NCI-H1092 treated with DMSO at 0.1 percent for 48 hours (cell line): Measurements from ENCODE around the gene MPV17.

Experiments
- DNase-seq: peaks from one replicate; lab custom pipeline; 2025; lab: John Stamatoyannopoulos, UW

MPV17 gene

GRCh38 chr2:27264753-27265535 is 58.0 kb downstream of the MPV17 start:
- peak; percentile 50 for DNase-seq

- no peak for DNase-seq
Observed at GRCh38 chr2:27264253-27264752, 58.6 kb downstream of the MPV17 start.

- no peak for DNase-seq
Observed at GRCh38 chr2:27263287-27264252, 59.3 kb downstream of the MPV17 start.

DNA sequence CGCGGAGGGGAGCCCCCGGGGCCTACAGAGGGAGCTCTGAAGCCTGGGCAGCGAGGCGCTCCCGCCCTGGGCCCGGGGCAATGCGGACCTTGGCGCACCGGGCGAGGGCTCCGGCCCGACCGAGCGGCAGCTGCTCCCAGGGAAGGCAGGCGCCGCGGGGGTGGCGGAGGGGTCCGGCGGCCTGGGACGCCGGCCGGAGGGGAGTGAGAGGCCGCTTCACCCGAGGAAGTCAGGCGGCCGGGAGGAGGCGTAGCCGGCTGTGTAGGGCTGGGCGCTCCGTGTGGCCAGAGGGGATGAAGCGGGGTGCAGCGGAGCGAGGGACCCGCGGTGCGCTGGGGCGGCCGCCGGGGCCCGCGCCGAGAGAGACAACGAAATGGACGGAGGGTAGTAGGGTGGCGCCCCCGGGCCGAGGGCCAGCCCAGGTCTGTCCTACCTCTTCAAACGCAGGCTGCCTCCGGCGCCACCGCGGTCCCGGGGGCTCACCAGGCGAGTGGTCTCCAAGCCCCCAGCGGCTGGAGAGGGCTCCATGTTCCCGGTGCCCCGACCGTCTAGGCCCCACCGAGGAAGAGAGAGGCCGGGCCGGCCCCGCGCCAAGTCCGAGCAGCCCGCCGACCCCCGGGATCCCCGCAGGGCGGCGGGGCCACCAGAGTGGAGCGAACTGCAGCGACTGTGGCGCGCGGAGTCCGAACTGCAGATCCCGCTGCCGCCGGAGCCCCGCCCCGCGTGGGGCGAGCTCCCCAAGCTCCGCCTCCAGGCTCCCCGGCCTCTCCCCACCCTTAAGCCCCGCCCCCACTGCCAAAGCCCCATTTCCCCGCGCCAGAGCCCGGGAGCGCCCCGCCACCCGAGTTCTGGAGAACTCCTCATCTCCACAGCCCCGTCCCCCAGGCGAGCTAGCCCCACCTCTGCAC is 60.3 kb downstream of the MPV17 start, which contains the start of gene SLC30A3:
Gene SLC30A3, minus strand, starts transcription at position 669 of the 908 bp plus-strand sequence. Its CDS starts 141 bp downstream, at position 528.
- DNase-seq = no peak

DNA sequence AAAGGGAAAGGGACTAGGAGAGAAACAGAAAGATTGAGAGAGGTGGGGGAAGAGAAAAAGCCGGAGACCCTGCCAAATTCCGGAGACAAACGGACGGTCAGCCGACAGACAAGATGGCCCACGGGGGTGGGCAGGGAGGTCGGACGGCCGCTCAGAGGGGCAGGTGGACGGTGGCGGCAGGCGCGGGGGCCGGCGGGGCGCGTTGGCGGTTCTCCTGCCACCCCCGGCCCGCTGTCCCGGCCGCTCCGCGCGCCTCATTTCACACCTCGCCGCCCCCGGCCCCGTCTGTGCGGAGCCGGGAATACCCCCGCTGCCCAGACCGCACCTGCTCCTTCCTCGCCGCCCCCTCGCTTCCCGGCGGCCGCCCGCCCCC is 61.0 kb downstream of the MPV17 start:
- DNase-seq = no peak

DNA sequence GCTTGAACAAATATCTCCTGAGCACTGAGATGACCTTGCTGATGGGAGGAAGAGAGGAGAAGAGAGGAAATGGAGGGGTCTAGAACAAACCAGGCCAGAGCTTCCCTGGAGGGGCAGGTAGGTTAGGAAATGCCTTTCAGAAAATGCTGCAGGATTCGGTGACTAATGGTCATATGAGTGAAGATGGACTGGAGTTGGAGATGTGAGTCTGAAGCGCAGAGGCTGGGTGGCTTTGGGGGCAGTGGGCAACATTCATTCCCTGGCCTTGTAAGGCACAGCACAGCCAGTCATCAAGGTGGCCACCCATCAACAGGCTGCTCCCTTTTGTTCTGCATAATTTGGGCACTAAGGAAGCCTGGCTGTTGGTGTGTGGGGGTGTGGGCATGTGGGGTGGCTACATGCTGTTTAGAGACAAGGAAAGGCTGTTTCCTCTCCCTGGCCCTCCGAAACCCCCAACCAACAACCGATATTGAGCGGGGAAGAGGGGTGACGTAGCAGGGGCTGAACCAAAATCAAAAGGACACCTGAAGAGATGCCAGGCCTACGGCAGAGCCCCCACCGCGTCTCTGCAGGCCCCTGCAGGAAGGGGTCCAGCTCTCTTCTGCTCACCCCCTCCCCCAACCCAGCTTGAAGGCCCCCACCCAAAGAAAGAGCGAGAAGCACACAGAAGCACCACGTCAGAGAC is 61.5 kb downstream of the MPV17 start:
- no peak for DNase-seq
